Activated naive CD4-positive, alpha-beta T cell treated with Interleukin-2 at 50 U/mL for 16 hours (primary cell): ENCODE results near the gene FAM170B.

Experiments used
- DNase-seq: peaks from one replicate; pipeline ENCODE4 v3.0.0-alpha.2; 2020

The FAM170B gene

DNA sequence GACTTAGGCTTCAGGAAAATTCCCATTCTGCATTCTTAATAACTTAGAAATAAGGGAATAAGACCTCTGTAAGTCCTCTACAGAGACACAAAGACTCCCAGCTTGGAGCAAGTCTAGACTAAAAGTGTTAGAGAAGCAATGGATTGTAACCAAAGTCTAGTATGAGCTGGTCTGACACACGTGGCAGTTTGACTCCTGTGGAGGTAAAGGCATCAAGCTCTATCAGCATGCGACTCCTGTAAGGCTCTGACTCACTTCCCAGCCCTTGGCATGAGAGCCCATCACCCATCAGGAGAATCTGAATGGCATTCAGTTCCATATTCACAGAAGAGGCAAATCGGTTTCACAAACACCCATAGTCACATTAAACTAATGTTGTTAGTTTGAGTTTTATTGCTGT, 14.1 kb downstream of the FAM170B start:
- no peak for DNase-seq

DNA sequence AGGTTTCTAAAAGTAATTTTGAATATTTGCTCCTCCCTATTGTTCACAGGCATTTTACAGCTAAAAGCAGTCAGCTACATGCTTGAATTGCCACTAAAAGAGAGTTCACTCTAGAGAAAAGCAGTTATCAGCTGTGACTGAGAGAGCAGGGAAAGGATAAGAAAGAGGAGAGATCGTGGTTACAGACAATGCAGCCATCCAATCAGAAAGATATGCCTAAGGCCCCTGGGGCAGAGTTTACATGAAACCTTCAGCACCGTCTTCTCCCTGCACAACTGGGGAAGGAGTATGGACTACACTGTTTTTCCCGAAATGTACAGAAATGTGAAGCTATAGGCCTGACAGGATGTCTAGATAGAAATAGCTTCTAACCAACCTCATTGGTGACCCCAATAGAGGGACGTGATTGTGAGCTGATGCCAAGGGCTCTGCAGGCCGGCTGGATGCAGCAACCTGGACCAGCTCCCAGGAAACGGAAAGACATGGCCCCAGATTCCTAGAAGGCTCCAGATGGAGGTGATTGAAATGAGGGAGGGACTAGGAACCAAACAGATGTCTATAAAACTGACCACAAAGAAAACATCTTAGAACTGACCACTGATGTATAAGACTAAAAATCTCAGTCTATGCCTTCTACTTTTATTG, 15.3 kb downstream of the FAM170B start:
- no peak for DNase-seq

DNA sequence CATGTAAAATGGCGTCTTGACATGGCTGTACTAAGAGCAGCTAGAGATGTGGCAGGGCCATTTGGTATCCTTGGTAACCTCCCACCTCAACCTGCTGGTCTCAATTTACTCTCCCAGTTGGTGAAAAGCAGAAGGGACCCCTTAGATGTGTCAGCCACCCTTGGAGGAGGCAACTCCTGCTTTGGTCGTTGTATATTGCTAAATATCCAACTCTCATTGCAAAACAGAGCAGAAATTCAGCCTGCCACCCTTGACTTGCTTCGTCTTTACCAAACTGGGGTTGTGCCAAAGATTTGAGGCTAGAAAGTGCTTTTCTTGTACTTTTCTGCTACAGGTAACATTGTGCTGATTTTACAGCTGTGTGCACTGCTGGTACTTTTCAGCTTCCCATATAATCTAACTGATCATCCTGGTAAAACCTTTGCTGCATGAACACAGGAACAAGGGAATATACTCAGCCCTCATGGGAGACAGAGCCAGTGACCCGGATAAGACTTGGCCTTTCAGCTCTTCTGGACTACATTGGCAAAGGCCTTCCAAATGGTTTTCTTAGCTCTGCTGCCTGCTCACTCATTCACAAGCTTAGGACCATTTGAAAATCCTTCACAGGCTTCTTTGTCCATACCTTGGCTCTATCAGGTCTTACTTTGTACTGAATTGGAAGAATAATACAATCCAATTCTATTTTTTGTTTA, 16.3 kb downstream of the FAM170B start:
- no peak for DNase-seq

DNA sequence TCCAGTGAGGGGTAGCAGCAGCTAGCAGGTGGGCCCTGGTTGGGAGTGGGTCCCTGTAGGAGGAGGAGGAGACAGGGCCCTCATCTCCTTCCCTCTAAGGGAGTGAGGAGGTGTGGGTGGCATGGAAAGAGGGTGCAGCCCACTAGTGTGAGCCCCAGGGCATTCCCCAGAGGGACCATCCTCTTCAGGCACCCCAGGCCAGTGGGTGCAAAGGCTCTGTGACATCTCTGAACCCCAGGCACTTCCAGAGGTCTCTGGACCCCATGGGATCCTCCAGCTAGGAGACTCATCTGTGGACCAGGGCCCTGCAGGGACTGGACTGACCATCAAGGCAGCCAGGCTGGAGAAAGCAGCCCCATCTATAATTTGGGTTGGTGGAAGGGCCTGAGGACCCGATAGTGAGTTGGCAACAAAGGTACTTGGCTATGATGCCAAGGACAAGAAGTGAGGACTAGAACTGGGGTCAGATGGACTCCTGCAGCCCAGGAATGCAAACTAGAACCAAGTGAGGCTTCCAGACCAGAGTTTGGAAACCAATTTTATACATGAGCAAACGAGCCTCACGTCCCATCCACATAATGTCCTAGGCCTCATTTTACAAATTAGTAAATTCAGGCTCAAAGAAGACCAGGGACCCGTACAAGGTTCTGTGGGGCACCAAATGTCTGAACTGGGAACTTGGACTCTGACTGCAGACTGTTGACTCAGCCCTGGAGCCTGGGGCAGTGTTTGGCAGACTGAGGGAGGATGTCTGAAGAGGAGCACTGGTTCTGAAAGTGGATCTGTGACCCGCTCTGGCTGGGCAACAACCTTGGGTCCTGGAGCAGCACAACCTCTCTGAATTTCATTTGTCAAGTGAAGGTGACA, 17.1 kb downstream of the FAM170B start:
- DNase-seq: no peak

DNA sequence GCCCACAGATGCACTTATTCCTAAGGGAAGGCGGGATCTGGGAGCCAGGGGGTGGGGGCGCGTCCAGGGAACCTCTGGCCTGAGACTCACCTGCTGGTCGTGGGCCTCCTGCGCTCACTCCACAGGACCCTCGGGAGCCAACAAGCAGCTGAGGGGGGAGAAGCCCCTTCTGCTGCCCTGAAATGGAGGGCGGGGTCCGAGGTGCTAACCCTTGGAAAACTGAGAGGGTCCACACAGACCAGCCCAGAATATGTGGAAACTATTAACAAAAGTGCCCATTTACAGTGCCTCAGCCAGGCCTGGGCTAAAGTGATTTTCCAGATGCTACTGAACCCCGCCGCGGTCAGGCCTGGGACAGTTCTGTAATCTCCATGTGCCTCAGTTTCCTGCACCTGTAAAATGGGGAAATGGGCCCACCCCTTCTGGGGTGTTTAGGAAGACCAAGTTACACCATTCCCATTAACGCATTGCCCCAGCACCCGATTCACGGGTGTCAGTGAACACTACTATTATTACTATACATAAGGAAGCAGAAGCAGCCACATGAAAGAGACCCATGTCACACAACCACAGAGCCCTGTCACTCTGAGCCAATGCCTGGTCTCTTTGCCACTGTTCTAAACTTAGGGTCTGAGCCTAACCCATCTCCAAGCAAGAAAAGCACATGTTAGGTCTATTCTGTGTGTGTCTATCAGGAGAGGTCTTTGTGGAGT, 17.9 kb downstream of the FAM170B start:
- DNase-seq: no peak

- no peak for DNase-seq
Observed at GRCh38 chr10:49115015-49115795, 18.6 kb downstream of the FAM170B start, which contains the start of gene VSTM4. VSTM4 (minus strand) TSS chr10:49115522; CDS start chr10:49115485, 37 bp downstream.

DNA sequence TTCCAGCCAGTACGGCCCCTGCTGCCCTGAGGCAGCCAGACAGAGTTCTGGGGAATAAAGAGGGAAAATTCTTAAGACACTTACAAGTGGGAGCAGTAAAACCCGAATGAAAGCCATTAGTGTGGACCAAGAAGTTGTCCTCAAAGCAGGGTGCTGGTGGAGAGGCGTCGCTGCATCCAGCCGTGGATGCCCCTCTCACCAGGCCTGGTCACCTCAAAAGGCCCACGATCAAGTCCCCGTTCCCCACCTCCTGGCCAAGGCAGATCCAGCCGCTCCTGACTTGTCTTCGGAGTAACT, 19.2 kb downstream of the FAM170B start:
- DNase-seq: no peak

DNA sequence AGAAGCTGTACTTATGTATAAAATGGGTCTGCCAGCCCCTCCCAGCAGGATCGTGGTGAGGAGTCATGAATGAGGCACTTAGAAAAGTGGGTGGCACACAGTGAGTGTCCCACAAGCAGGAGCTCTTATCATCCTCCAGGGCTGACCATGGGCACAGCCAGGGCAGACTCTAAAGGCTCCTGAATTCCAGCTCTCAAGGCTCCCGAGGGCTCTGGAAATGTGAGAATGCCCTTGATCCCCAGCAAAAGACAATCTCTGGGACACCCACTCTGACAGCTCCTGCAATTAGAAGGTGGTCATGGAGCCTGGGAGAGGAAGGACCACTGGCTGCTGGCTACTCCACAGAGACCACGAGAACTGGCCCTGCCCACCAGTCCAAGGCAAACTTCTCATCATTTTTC, 20.1 kb downstream of the FAM170B start:
- no peak for DNase-seq

- DNase-seq: no peak
Observed at GRCh38 chr10:49112851-49113250, 21.0 kb downstream of the FAM170B start.

DNA sequence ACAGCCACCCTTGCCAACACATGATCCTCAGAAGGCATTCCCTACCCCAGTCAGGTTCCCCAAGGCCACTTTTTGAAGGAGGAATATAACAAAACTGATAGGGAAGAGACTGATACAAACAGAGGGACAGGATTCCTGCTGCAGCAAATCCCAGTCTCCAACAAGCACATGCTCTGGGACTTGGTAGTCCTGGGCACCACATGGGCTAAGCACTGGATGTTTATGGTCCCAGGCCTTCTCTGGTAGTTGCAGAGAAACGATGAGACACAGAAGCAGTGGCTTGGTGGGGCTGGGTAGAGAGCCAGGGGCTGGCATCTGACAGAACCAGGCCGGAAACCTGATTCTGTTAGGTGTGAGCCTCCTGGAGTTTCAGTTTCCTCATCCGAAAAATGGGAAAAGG, 21.7 kb downstream of the FAM170B start:
- DNase-seq: no peak

DNA sequence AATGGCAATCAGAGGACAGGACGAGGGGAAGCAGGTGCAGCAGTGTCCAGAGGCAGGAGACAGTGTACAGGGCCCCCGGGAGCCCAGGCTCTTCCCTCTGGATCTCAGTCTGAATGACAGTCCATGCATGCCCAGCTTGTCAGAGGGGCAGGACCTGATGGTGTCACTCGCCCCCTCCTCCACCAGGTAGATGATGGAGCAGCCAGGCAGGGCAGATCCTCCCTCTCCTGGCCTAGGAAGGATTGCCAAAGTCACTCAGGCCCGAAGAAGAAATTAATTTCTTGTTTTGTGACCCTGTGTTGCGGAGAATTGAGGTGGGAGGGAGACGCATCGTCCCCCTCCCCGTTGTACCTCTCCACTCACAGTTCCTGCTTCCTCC, 22.5 kb downstream of the FAM170B start:
- no peak for DNase-seq

DNA sequence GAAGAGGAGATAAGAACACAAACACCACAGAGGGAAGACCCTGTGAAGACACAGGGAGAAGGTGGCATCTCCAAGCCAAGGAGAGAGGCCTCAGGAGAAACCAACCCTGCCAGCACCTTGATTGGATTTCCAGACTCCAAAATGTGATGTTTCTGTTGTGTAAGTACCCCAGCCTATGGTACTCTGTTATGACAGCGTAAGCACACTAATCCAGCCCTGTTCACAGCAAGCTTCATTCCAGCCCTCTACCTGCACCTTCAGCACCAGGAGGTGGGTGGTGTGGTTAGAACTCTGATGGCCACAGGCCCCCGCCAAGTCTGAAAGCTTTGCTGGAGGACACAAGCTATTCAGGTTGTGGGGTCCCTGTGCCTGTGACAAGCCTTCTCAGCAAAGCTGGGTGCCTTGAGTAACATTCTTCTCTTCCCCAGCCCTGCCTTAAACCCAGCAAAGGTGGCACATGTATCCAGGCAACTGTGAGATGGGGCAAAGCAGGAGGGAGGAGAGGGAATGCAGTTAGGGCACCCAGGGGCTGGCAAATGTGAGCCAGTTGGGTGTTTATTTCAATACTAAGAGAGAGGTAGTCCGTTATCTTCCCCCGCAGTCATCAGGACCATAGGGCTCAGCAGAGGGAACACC, 23.0 kb downstream of the FAM170B start:
- no peak for DNase-seq

GRCh38 chr10:49109669-49110340, 24.0 kb downstream of the FAM170B start:
- no peak for DNase-seq

- no peak for DNase-seq
Observed at GRCh38 chr10:49108656-49109055, 25.2 kb downstream of the FAM170B start.

- no peak for DNase-seq
Observed at GRCh38 chr10:49107887-49108267, 25.9 kb downstream of the FAM170B start.

DNA sequence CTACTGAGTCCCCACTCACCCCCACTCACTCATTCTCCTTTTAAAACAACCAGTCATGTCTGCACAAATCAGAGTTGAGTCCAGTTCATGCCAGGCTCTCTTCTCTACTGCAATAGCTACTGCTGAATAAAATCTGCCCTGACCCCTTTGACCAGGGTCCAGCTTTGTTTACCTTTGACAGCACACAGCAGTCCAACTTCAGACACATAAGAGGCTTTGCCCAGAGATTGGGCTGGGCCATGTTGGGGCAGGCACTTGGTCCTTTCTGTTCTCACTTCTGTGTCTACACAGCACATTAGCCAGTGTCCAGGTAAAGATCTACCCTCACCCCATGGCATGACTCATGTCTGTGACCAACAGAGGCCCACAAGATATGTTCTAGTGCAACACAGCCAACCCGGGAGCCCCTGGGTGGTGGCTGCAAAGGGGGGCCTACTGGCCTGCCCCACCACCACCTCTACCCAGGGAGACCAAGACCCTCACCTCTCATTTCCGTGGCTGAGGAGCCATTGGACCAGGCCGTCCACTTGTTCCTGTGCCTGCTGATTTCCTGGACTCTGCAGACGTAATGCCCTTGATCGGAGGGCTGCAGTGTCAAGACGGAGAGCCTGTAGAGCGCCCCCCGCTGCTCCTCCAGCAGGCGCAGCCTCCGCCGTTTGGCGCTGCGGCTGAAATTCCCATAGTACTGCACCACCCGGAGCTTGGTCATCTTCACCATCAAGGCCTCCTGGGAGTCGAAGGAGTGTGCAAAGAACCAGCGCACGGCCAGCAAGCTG, 26.5 kb downstream of the FAM170B start:
- DNase-seq: no peak

DNA sequence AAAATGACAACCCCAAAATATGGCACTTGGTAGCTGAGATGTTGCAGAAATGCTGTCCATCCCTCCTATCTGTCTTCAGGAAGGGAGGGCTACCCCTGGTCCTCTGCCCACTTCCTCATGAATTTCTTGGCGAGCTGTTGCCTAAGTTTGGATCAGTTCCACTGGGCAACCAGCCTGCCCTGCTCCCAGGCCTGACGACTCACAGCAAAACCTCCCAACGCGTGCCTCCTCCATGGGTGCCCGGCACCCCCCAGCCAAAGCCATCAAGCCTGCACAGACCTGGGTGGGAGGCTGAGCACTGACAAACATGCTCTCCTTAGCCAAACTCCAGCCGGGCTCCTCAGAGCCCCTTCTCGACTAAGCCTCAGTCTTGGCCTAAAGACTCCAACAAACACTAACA, 27.4 kb downstream of the FAM170B start:
- DNase-seq: no peak

- no peak for DNase-seq
Observed at GRCh38 chr10:49105076-49105475, 28.7 kb downstream of the FAM170B start.

DNA sequence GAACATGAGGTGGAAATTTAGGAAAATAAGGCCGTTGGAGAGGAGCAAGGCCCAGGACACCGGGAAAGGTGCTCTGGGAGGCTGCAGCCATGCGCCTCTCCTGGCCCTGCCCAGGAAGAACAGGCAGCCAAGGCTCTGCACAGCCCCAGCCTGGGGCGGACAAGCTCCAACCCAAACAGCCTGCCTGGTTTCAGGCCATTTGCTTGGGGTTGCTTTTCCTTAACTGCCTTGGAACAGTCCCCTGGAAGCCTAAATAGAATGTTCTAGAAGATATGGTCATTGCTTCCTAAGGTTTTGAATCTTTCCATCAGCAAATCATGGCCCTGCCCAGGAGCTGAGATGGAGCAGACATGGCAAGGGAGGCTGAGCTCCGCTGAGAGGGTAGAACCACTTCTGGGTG, 29.5 kb downstream of the FAM170B start:
- no peak for DNase-seq

GRCh38 chr10:49103761-49104160, 30.1 kb downstream of the FAM170B start:
- no peak for DNase-seq

GRCh38 chr10:49099046-49099445, 34.8 kb downstream of the FAM170B start:
- DNase-seq: no peak
